CD4-positive, alpha-beta T cell treated with Interleukin-6 for 4 hours (primary cell): Measurements from ENCODE around the gene STXBP2.
A peak's percentile ranks its signal among the peaks of the same experiment; 100 is the strongest.

Experiments
- DNase-seq: peaks from one replicate; pipeline ENCODE4 v3.0.0-alpha.2; 2020; ENCODE audit warnings: mixed read lengths

STXBP2 gene

DNA sequence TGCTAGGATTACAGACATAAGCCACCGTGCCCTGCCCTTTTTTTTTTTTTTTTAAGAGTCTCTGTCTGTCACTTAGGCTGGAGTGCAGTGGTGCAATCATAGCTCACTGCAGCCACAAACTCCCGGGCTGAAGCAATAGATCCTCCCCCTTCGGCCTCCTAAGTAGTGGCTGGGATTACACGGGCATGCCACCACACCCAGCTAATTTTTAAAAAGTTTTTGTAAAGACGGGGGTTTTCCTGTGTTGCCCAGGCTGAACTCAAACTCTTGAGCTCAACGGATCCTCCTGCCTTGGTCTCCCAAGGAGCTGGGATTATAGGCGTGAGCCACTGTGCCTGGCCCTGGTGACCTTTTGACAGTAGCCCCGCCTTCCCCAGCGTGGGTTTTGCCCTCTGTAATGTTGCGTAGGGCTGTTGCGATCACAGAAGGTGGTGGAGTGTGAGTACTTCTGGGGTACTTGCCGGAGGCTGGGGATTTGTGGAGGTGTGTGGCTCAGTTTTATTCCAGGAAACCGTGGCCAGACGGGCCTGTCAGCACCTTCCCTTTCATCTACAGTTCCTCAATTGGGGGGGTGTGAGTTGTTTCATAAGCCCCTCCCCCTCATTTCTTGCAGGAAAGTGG is 20.3 kb downstream of the STXBP2 start:
- DNase-seq = peak; percentile 29

DNA sequence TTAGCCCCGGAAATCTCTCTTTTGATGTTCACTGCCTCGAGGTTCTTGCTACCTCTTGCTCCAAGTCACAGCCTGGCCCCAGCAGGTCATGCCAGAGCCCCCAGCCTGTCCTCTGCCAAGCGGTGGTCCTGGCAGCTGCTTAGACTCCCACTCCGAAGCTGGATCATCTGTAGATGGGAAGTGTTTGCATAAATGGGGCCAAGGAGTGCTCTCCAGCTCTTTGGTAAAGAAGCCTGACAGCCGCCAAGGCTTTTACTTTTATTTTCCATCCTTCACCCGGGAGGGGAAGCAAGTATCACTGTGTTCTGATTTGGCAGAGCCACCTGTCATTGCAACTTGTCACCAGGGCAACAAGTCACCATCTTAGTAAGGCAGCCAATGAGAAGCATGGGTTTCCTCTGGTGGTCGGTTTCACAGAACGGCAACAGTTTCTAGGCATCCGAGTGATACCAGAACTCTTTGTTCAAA is 21.3 kb downstream of the STXBP2 start:
- DNase-seq = peak; percentile 57

DNA sequence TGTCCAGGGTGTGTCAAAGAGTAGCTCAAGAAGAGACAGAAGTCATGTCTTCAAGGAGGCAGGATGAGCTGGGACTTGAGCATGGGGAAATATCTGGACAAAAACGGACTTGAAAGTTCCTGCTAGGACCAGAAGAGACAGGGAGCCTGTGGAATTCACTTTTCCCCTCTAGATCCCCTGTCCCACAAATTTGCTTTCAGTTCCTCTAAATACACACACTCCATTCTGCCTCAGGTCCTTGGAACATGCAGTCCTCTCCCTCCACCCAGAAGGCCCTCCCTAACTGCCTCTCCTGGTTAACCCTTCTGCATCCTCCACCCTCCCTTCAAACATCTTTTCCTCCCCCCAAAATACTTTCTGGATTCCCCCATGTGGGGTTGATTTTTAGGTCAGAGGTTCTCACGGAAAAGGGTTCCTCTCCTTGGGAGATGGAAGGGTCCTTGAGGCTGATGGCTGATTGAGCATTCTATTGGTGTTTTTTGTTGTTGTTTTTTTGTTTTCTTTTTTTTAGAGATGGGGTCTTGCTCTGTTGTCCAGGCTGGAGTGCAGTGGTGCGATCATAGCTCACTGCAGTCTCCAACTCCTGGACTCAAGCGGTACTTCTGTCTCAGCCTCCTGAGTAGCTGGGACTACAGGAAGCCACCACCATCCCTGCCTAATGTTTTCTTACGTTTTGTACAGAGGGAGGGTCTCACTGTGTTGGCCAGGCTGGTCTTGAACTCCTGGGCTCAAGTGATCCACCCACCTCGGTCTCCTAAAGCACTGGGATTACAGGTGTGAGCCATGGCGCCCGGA is 25.0 kb downstream of the STXBP2 start:
- DNase-seq = no peak

DNA sequence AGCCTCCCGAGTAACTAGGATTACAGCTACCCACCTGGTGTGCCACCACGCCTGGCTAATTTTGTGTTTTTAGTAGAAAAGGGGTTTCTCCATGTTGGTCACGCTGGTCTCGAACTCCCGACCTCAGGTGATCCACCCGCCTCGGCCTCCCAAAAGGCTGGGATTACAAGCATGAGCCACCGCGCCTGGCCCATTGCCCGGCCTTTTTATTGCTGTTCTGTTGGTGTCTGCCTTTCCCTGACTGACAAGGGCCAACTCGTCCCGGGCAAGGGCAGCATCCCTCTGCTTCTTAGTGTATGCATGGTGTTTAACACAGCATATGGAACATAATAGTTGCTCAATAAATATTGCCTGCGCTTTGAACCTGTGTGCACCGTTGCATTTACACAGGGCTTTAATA is 25.7 kb downstream of the STXBP2 start:
- DNase-seq = no peak

DNA sequence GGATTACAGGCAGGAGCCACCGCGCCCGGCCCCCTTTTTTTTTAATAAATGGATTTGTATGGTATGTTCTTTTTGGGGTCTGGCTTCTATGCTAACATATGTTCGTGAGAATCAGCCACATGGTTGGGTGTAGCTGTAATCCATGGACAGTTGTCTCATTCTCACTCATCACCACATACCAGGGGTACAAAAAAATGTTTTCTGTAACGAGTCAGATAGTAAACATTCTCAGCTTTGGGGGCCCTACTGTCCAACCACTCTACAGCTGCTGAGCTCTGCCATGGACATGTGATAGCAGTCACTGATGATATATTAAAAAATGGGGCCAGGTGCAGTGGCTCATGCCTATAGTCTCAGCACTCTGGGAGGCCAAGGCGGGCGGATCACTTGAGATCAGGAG is 26.8 kb downstream of the STXBP2 start:
- no peak for DNase-seq

DNA sequence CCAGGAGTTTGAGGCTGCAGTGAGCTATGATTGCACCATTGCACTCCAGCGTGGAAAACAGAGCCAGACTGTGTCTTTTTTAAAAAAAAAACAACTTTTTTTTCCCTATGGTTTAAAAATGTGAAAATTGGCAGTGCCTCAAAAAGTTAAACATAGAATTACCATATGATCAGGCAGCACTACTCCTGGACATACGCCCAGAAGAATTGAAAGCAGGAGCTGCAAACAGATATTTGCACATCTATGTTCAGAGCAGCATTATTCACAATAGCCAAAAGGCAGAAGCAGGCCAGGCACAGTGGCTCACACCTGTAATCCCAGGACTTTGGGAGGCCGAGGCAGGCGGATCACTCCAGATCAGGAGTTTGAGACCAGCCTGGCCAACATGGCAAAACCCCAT is 28.2 kb downstream of the STXBP2 start:
- DNase-seq = no peak

DNA sequence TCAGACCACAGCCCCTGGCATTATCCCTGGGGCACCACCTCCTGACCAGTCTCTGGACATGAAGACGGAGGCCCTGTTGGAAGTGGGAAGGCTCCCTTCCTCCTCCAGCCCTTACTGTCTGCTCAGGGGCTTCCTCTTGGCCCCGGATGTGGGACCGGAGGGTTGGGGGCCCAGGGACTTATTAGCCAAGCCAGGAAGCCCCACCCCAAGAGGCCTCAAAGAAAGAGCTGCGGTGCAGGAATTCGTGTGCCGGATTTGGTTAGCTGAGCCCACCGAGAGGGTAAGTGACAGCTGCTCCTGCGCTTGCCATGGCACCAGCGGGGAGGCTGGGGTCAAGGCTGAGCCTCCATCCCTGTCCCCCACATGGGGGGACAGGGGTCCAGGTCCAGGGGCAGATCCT is 31.9 kb downstream of the STXBP2 start, which contains the start of gene RETN:
Gene RETN, plus strand, starts transcription at position 208 of the 400 bp plus-strand sequence. CDS start 278 bp downstream, outside the sequence.
- no peak for DNase-seq

DNA sequence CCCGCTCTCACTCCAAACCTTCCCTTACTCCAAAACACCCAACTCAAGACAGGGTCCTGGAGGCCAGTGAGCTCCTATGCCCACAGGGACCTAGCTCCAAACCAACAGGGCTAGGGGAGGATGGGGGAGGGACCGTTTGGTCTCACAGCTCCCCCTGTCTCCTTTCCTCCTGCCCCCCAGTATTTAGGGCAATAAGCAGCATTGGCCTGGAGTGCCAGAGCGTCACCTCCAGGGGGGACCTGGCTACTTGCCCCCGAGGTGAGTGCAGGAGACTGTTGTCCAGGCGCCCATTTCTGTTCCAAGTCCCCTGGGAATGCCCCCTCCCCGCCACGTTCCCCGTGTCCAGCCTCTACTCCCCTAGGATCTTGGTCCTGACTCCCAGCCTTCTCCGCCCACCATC is 32.7 kb downstream of the STXBP2 start:
- no peak for DNase-seq

DNA sequence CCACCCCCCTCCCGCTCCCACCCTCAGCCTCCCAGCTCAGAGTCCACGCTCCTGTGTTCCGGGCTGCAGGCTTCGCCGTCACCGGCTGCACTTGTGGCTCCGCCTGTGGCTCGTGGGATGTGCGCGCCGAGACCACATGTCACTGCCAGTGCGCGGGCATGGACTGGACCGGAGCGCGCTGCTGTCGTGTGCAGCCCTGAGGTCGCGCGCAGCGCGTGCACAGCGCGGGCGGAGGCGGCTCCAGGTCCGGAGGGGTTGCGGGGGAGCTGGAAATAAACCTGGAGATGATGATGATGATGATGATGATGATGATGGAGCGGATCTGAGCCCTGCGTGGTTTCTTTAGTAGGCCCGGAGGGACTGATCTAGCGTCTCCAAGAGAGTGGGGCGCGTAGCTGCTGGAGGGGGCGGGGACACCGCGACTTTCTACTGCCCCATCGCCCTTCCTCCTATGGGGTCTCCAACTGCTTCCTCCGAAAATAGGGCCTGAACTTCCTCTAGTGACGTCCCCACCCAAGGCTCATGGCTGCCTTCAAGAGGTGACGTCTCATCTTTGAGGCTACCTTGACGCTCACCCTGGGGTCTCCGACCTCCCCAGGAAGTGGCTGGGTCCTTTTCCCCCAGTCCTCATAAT is 33.4 kb downstream of the STXBP2 start:
- peak; percentile 15 for DNase-seq

DNA sequence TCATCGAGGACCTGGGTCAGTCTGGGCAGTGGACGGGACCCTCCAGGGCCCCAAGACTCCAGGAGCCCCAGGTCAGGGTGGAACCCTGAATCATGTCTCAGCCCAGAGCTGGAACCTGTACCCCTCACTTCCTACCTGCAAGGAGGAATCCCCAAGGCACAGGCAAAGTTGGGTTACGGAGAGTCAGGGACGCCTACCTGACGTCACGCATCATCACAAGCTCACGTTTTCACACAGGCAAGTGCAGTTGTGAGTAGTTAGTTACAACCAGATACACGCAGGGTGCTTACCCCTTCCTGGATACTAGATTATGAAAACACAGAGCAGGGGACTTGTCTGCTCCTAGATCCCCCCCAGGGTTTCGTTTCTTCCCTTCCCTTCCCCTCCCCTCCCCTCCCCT is 33.9 kb downstream of the STXBP2 start:
- no peak for DNase-seq

DNA sequence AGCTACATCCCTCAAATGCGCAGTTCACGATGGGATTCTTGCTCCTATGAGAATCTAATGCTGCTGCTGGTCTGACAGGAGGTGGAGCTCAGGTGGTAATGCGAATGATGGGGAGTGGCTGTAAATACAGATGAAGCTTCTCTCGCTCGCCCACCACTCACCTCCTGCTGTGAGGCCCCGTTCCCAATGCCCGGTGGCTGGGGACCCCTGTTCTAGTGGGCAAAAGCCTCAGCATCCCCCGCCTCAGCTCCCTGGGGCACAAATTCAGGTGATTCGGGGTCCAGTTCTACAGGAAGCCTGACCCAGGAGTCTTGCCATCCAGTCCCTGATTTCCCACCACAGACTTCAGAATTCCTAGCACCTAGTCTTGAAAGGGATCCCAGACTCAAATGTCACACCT is 35.6 kb downstream of the STXBP2 start:
- no peak for DNase-seq

DNA sequence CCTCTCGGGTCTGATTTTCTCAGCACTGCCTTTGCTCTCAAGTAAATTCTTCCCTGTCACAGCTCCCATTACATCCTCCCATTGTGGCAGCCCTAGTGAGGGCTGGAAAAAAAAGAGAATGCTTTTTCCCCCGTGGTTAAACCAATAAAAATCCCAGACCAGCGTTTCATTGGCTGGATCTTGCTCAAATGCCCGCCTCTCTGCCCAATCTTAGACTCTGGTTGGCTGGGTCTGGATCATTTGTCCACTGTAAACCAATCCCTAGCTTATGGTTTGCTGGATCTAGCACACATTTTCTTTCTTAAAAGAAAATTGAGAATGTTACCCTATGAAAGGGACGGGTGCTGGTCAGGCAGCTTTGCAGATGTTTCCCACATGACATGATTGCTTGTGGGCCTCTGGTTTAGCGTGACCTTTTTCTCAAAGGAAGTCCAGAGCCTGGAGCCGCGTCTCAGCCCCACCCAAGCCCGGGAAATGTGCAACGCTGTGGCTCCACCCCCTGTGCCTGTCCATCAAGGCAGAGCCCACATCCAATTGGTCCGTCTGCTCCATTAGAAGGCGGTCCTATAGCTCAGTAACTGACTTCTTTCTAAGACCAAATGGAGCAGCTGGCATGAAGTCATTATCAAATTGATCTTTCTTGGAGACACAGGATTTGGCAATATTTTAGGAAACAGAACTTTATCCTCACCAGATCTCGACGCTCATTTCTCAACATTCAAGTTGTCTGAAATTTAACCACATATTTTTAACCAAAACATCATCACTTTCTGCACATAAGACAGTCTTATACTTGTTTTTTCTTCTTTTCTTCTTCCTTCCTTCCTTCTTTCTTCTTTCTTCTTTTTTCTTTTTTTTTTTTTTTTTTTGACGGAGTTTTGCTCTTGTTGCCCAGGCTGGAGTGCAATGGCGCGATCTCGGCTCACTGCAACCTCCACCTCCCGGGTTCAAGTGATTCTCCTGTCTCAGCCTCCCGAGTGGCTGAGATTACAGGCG is 37.4 kb downstream of the STXBP2 start:
- peak; percentile 36 for DNase-seq

DNA sequence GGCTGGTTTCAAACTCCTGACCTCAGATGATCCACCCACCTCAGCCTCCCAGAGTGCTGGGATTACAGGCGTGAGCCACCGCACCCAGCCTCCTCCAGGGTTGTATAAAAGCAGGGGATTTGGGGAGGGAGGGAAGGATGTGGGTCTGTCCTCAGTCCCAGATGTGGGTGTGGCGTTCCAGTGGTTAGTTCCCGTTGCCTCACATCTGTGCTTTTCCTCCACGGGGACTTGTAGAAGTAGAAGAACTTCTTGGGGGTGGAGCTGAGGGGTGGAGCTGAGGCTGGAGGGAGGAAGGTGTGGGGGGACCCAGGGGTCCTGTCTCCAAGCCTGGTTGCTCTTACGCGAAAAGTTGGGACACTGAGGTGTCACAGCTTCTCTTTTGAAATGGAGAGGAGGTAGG is 39.5 kb downstream of the STXBP2 start:
- no peak for DNase-seq

DNA sequence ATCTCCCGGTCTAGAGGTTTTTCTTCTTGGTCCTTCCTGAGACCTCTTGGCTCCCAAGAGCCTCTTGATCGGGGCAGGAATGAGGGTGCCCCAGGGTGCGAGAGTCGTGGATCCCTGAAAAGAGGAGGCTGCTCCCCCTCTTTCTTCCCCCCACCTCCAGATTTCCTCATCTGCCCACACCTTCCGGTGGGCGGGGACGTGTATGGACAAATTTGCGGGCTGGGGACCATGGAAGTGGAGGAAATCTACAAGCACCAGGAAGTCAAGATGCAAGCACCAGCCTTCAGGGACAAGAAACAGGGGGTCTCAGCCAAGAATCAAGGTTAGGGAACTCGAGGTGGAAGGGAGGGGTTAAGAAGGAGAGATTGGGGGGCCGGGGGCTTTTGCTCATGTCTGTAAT is 39.9 kb downstream of the STXBP2 start, which contains the start of gene MCEMP1:
Gene MCEMP1, plus strand, starts transcription at position 237 of the 400 bp plus-strand sequence. Its CDS starts 31 bp downstream, at position 268.
- DNase-seq = no peak

DNA sequence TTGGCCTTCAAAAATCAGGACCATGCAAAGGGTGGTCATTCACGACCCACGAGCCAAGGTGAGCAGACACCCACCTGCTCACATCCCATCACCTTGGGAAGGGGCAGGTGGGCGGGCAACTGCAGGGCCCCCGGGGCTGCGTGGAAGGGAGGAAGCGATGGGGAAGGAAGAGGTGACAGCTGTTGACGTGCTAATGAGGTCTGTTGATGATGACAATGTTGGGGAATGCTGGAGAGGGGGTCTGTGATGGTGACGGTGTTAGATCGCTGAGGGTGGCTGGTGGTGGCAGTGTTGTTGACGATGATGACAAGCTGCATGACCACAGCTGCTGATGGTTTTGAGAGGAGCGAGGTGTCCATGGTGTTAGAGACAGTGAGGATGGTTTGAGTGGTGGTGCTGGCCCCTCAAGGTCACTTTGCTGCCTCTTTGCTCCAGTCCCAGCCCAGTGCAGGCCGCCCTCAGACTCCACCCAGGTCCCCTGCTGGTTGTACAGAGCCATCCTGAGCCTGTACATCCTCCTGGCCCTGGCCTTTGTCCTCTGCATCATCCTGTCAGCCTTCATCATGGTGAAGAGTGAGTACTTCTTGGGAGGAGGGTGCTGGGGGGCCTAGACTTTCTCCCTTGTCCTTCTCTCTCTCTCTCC is 40.9 kb downstream of the STXBP2 start:
- DNase-seq = no peak

DNA sequence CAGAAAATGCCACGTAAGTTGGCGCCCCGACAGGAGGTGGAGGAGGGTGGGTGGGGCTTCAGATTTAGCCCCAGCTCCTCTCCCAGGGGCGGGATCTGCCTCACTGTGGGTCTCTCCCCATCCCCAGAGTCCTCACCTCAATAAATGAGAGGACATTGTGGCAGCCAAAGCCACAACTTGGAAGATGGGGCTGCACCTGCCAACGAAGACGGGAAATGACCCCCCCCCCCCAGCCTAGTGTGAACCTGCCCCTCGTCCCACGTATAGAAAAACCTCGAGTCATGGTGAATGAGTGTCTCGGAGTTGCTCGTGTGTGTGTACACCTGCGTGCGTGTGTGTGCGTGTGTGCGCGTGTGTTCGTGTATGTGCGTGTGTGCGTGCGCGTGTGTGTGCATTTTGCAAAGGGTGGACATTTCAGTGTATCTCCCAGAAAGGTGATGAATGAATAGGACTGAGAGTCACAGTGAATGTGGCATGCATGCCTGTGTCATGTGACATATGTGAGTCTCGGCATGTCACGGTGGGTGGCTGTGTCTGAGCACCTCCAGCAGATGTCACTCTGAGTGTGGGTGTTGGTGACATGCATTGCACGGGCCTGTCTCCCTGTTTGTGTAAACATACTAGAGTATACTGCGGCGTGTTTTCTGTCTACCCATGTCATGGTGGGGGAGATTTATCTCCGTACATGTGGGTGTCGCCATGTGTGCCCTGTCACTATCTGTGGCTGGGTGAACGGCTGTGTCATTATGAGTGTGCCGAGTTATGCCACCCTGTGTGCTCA is 42.3 kb downstream of the STXBP2 start:
- peak; percentile 78 for DNase-seq

DNA sequence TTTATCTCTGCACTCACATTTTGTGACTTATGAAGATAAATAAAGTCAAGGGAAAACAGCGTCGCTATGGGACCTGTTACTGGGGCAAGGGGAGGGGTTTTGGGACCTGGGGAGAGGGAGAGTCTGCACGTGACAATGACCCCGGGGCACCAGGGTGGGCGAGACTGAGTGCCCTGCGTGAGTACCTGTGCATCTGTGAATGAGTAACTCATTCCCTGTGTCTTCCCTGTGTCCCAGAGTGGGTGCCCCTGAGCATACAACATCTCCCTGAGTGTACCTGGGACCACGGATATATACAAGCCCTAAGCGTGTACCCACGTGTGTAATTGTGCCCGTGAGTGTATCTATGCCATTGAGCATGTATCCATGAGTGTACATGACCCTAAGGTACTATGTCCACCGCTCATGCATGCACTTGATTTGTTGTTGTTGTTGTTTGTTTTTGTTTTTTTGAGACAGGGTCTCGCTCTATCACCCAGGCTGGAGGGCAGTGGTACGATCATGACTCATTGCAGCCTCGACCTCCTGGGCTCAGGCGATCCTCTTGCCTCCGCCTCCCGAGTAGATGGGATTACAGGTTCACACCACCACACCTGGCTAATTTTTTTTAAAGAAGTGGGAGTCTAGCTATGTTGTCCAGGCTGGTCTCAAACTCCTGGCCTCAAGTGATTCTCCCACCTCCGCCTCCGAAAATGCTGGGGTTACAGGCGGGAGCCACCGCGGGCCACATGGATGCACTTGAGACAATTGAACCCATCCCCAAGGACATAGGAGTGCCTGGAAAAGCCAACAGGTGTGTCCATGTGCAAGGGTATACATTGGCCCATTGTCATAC is 43.1 kb downstream of the STXBP2 start:
- no peak for DNase-seq

DNA sequence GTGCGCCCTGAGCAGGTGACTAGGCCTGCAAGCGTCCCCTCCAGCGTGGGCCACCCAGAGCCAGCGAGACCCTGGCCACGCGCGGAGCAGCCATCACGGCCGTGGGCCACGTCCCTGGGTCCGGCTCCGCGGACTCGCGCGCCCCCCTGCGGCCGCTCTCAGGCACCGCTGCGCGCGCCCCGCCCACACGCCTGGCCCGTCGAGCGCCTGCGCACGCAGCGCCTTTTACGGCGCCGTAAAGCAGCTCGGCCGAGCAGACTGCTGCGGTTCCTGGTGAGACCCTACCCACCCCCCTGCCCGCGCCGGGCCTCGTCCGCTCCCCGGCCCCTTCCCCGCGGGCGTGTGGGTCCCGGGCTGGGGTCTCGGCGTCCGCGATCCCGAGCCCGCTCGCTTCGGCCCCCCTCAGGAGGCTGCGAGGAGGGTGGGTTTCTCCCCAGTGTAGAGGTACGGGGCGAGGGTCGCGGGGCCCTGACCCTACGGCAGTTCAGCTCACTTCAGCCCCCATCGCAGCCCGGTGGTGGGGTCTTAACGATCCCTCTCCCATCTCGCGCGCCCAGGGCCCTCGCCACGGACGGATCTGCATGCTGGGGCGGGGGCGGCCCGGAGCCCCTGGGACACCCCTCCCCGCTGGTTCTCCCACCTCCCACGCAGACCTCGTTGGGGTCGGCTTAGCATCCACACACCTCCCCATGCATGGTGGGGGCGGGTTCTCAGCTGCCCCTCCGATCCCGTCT is 43.9 kb downstream of the STXBP2 start, which contains the start of gene TRAPPC5:
Gene TRAPPC5, plus strand, starts transcription at position 228 of the 734 bp plus-strand sequence. CDS start 1,421 bp downstream, outside the sequence.
- peak; percentile 88 for DNase-seq
